Tibial nerve (tissue), 4 donors: ENCODE data around the gene BTBD9. TPM values are rescaled to one million over a fixed set of nuclear protein-coding genes. Genes with fewer than 3 reads are reported as not detected.

ENCODE experiments used
- DNase-seq, 2 donors: peaks; one replicate each; pipeline ENCODE4 v3.0.0-alpha.2; 2019; ENCODE audit warnings: low spot score in 2 of 2
- H3K27ac ChIP-seq, 4 donors: fragments of 200-600 bp; sonication (generic) in 3 of 4; one replicate each; pipeline ENCODE4 v1.5.1; 2017 to 2019; ENCODE audit warnings: mild to moderate bottlenecking in 1 of 4
- H3K27me3 ChIP-seq, 2 donors: fragments of 200-600 bp; sonication (generic) in 1 of 2; one replicate each; pipeline versions ENCODE4 v1.5.1 to v1.6.0; 2017 to 2019
- H3K36me3 ChIP-seq, 3 donors: fragments of 200-600 bp; sonication (generic); one replicate each; pipeline ENCODE4 v1.5.1; 2018 to 2019
- H3K4me1 ChIP-seq, 4 donors: fragments of 200-600 bp; sonication (generic) in 3 of 4; one replicate each; pipeline ENCODE4 v1.5.1; 2017 to 2019
- H3K4me3 ChIP-seq, 4 donors: fragments of 200-600 bp; sonication (generic) in 3 of 4; one replicate each; pipeline ENCODE4 v1.5.1; 2017 to 2019; ENCODE audit warnings: mild to moderate bottlenecking in 1 of 4, moderate library complexity in 1 of 4
- H3K9me3 ChIP-seq, 4 donors: fragments of 200-600 bp; sonication (generic) in 3 of 4; one replicate each; pipeline ENCODE4 v1.5.1; 2017 to 2019
- EP300 ChIP-seq, 2 donors: sonication (generic); formaldehyde crosslinking; IDR thresholded peaks; one replicate each; pipeline ENCODE4 v1.6.1; 2017; ENCODE audit warnings: antibody characterized with exemption in 2 of 2, mild to moderate bottlenecking in 1 of 2
- POLR2A ChIP-seq, 2 donors: fragments of 450-650 bp; IDR thresholded peaks; one replicate each; pipeline ENCODE4 v1.6.1; 2017; ENCODE audit warnings: antibody characterized with exemption in 2 of 2, mild to moderate bottlenecking in 2 of 2, moderate library complexity in 2 of 2
- WGBS, 2 donors: methylation state at CpG; one replicate each; pipeline ENCODE4 v1.1.5; 2018; 5-methylcytosine and 5-hydroxymethylcytosine counted together
- total RNA-seq, 4 donors: library from RNA; depleted of rRNA; stranded (reverse); fragments of >200 nt; gene quantifications; one replicate each; pipeline ENCODE4 v1.1.0, GENCODE V29; 2016
- TF ChIP-seq, protein P1 (sequence below), 5 experiments: fragments of 200-600 bp in 3 of 5; fragments of 450-650 bp in 2 of 5; sonication (generic) in 3 of 5; IDR thresholded peaks; one replicate each; pipeline ENCODE4 v1.5.1; 2016 to 2019; ENCODE audit warnings: antibody characterized with exemption in 5 of 5, mild to moderate bottlenecking in 3 of 5, moderate library complexity in 2 of 5

BTBD9 gene
- total RNA-seq, 4 donors from 2014 or later = 7.5 to 23.9 (median 10.7) TPM

DNA sequence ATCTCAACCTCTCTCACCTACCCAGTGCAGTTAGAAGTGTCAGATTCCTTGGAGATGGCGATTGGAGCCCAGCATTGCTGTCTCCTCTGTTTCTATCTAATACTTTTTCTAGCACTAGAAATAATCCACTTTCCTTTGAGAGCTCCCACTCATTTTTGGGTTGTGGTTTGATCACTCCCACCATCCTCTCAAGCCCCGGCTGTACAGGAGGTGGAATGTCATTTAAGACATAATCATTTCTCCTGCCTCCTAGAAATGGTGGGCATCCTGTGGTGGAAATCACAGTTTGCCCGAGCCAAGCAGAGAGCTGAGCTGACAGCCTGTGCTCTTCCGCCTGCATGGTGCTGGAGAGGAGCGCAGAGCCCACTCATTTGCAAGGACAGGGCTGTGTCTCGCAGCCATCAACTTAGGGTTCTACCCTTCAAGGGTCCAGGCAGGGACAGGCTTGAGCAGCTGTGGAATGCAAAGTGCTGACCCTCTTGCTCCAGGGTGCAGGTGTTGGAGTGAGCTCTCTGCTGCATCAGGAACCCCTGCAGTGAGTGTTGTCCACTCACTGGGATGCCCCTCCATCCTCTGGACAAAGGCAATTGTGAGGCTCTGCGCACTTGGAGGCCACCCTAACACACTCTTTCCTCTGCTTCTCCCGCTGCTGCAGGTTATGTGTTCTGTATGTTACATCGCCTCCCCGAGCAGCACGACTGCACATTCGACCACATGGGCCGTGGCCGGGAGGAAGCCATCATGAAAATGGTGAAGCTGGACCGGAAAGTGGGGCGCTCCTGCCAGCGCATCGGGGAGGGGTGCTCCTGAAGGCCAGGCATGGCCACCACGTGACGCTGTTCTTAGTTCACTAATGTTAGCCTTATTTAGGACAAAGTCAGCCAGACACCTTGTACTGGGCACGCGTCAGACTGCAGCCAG is 487.9 kb downstream of the BTBD9 start:
- H3K4me3 ChIP-seq = no peak overlapping the region
- H3K4me1 ChIP-seq = peaks cover 0 to 10% (median 0%) of the 10 kb centered on the region in 4 donors
- H3K27ac ChIP-seq = no peak overlapping the region
- 94 to 98% methylated on average over 22 of the region's 22 CpGs for WGBS, 2 donors
- no peaks in the 10 kb centered on the region for H3K9me3 ChIP-seq
- H3K36me3 ChIP-seq = peaks cover 0 to 46% (median 0%) of the 10 kb centered on the region in 3 donors
- TF ChIP-seq, protein P1, sequence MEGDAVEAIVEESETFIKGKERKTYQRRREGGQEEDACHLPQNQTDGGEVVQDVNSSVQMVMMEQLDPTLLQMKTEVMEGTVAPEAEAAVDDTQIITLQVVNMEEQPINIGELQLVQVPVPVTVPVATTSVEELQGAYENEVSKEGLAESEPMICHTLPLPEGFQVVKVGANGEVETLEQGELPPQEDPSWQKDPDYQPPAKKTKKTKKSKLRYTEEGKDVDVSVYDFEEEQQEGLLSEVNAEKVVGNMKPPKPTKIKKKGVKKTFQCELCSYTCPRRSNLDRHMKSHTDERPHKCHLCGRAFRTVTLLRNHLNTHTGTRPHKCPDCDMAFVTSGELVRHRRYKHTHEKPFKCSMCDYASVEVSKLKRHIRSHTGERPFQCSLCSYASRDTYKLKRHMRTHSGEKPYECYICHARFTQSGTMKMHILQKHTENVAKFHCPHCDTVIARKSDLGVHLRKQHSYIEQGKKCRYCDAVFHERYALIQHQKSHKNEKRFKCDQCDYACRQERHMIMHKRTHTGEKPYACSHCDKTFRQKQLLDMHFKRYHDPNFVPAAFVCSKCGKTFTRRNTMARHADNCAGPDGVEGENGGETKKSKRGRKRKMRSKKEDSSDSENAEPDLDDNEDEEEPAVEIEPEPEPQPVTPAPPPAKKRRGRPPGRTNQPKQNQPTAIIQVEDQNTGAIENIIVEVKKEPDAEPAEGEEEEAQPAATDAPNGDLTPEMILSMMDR (IDR thresholded peaks at IDR 0.05) = no peak
- no peak for TF ChIP-seq POLR2A (IDR thresholded peaks at IDR 0.05)
- no peak for TF ChIP-seq EP300 (IDR thresholded peaks at IDR 0.05)
- no peak for DNase-seq
- no peaks in the 10 kb centered on the region for H3K27me3 ChIP-seq

DNA sequence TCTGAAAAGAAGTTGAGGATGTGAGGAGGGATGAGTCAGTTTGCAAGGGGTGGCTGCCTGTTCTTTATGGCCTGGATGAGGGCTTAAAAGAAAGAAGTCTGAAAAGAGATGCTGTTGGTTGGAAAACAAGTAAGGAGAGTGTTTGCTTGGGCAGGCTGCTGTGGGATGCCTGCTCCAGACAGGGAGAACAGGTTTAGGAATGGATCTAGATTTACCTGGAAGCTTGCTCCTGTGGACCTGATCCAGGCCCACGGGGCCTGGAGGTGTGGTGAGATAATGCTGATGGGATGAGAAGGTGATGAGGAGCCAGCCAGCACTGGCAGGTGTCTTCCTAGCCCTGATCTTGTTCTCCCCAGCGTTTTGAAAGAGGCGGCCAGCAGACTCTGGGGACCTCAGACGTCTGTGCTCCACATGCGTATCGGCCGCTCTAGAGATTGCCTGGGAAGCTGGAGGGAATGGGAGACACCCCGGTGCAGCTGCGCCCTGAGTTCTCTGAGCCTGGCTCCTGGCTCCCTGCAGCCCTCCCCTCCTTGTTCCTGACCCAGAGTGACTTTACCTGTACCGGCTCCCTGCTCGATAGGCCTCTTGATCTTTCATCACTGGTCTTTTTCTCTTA is 488.9 kb downstream of the BTBD9 start:
- no peak for DNase-seq
- 90 to 91% methylated on average over 11 of the region's 11 CpGs for WGBS, 2 donors
- TF ChIP-seq POLR2A (IDR thresholded peaks at IDR 0.05) (no peak), EP300 (IDR thresholded peaks at IDR 0.05) (no peak)
- TF ChIP-seq, protein P1 (IDR thresholded peaks at IDR 0.05) = no peak

DNA sequence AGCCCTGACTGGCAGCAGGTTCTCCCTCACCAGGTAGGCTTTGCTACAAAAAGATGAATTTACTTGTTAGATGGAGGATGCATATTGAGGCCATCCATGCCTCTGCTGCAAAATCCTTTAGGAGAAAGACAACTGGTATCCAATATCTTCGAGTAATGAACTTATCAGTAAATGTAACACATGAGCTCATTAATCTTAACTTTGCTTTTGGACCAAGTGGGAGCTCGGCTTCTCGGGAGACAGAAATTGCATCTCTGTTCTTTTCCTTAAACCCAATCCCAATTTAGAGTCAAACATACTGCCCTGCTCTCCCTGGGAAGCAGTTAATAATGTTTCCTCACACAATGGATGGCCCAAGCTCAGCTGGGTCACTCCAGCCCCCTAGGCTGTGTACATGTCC is 489.7 kb downstream of the BTBD9 start:
- Histone ChIP-seq H3K27me3 (no peaks in the 10 kb centered on the region), H3K9me3 (no peaks in the 10 kb centered on the region), H3K27ac (no peak overlapping the region), H3K4me1 (peaks cover 0 to 20% (median 0%) of the 10 kb centered on the region in 4 donors), H3K4me3 (no peak overlapping the region), H3K36me3 (peaks cover 0 to 41% (median 0%) of the 10 kb centered on the region in 3 donors)
- no peak for DNase-seq
- WGBS, 2 donors = 87 to 88% methylated on average over 3 of the region's 3 CpGs
- TF ChIP-seq POLR2A (IDR thresholded peaks at IDR 0.05) (no peak), EP300 (IDR thresholded peaks at IDR 0.05) (no peak)
- TF ChIP-seq, protein P1 (IDR thresholded peaks at IDR 0.05) = no peak

More for the DNA sequence above, 488.9 kb downstream of the BTBD9 start:
- peaks cover 0 to 17% (median 0%) of the 10 kb centered on the region in 4 donors for H3K4me1 ChIP-seq
- no peaks in the 10 kb centered on the region for H3K9me3 ChIP-seq
- no peak overlapping the region for H3K4me3 ChIP-seq
- no peaks in the 10 kb centered on the region for H3K27me3 ChIP-seq
- H3K36me3 ChIP-seq = peaks cover 0 to 46% (median 0%) of the 10 kb centered on the region in 3 donors
- H3K27ac ChIP-seq = no peak overlapping the region

DNA sequence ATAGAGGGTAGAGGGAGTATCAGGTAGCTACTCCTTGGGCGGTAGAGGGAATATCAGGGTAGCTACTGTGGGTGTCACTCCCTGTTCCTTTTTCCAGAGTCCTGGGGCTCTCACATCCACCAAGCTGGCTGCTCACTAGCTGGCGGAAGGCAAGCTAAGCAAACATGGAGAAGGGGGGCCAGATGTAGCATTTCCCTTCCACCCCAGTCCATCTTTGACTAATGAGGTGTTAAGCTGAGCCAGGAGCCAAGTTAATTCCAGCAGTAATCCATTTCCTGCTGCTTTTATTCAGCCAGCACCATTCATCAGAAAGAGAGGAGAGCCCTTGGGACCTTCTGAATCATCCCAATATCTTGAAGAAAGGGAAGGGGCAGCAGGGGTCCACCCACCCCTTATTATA is 490.2 kb downstream of the BTBD9 start:
- 76 to 81% methylated on average over 2 of the region's 2 CpGs for WGBS, 2 donors
- Histone ChIP-seq H3K27ac (no peak overlapping the region), H3K4me3 (no peak overlapping the region), H3K27me3 (no peaks in the 10 kb centered on the region), H3K4me1 (peaks cover 0 to 20% (median 0%) of the 10 kb centered on the region in 4 donors), H3K36me3 (peaks cover 0 to 37% (median 0%) of the 10 kb centered on the region in 3 donors), H3K9me3 (no peaks in the 10 kb centered on the region)
- DNase-seq = no peak
- TF ChIP-seq POLR2A (IDR thresholded peaks at IDR 0.05) = no peak
- TF ChIP-seq, protein P1 (IDR thresholded peaks at IDR 0.05) = no peak
- TF ChIP-seq EP300 (IDR thresholded peaks at IDR 0.05) = no peak

DNA sequence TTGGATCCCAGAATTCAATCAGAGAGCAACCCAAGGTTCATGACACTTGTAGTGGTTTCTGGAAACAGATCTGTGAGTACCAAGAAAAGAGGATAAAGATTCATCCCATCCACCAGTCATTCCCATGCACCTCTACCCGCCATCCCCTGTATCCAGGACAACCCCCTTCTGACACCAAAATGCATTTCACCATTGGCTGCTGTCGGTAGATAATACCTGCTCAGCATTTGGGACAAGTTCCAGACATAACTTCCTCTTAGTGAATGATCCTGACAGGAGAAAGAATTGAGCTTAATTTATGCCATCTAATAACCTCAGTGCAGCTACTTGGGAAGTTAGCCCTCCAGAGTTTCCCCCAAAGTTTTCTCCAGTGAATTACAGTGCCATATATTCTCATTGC is 491.1 kb downstream of the BTBD9 start:
- Histone ChIP-seq H3K4me1 (peaks cover 0 to 16% (median 0%) of the 10 kb centered on the region in 4 donors), H3K27ac (no peak overlapping the region), H3K9me3 (no peaks in the 10 kb centered on the region), H3K36me3 (peaks cover 0 to 31% (median 0%) of the 10 kb centered on the region in 3 donors), H3K27me3 (no peaks in the 10 kb centered on the region), H3K4me3 (no peak overlapping the region)
- DNase-seq = no peak
- WGBS, 2 donors = 89 to 91% methylated on average over 2 of the region's 2 CpGs
- TF ChIP-seq, protein P1 (IDR thresholded peaks at IDR 0.05) = no peak
- no peak for TF ChIP-seq EP300 (IDR thresholded peaks at IDR 0.05)
- no peak for TF ChIP-seq POLR2A (IDR thresholded peaks at IDR 0.05)
